Measurements from ENCODE around the gene LMNA.
"Not testable (repeated sequence)": the region's sequence is repeated elsewhere in the genome, so short reads cannot be mapped to it uniquely, and the experiment has no call there.

Gene LMNA

GRCh38 chr1:156157966-156158365, 43.5 kb downstream of the LMNA start:
- in situ Hi-C loops (cut with MboI; ENCODE audit: low sequenced_read_pairs) = loop anchor here (10.0 kb wide), 1 partner anchor 57 kb away; the partner anchor contains the start of gene PMF1

DNA sequence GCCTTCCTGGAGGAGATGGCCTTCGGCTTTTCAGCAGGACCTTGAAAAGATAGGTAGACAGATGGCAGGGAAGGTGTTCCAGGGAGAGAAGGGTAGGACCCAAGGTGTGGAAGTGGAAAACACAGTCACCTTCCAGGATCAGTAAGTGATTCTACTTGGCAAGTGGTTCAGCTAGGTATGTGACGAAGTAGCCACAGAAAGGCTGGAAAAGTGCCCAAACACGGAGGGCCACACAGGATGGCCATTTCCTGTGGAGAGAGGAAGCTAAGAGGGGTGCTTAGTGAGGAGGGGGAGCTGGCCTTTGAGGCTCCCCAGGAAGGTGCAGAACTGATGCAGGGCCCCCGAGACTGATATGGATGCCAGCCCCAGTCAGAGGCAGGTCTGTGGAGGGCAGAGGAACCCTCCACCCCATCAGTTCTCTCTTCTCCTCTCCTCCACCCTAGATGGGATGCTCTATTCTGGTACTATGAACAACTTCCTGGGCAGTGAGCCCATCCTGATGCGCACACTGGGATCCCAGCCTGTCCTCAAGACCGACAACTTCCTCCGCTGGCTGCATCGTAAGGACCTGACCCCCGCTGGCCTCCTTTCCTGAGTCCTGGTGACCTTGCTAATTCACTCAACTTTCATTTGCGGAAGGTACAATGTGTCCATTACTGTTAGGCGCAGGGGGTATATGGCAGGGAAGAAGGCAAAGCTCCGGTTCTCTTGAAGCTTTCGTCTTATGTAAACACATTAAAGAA, 45.7 kb downstream of the LMNA start:
- in situ Hi-C loops (cut with MboI; ENCODE audit: low sequenced_read_pairs) = loop anchor here (10.0 kb wide), 1 partner anchor 55 kb away; the partner anchor contains the start of gene PMF1

GRCh38 chr1:156160743-156161171, 46.2 kb downstream of the LMNA start:
- in situ Hi-C loops (cut with MboI; ENCODE audit: low sequenced_read_pairs) = no loop called here

- in situ Hi-C loops (cut with MboI; ENCODE audit: low sequenced_read_pairs) = no loop called here
Measured at GRCh38 chr1:156162430-156163037, 48.0 kb downstream of the LMNA start.

- in situ Hi-C loops (cut with MboI; ENCODE audit: low sequenced_read_pairs) = no loop called here
Measured at GRCh38 chr1:156163712-156164111, 49.2 kb downstream of the LMNA start.

- in situ Hi-C loops (cut with MboI; ENCODE audit: low sequenced_read_pairs) = no loop called here
Measured at GRCh38 chr1:156164125-156164831, 49.8 kb downstream of the LMNA start.

- in situ Hi-C loops (cut with MboI; ENCODE audit: low sequenced_read_pairs) = no loop called here
Measured at GRCh38 chr1:156165083-156165482, 50.6 kb downstream of the LMNA start.

DNA sequence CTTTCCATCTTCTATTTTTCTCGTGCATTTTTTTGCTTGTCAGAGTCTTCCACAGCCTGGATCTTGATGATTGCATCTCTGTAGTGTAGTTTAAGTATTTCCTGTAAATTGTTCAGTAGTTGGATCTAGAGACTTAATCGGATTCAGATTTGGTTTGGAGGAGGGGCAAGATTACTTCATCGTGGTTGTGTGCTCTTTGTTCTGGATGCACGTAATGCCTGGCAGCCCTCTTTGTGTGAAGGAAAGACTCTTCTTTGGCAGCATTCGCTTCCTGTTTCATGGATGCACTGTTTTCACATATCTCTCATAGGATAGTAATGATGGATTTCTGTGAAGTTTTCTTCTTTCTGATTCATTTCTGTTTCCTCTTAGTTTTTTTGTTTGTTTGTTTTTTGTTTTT, 53.0 kb downstream of the LMNA start:
- in situ Hi-C loops (cut with MboI; ENCODE audit: low sequenced_read_pairs) = no loop called here

DNA sequence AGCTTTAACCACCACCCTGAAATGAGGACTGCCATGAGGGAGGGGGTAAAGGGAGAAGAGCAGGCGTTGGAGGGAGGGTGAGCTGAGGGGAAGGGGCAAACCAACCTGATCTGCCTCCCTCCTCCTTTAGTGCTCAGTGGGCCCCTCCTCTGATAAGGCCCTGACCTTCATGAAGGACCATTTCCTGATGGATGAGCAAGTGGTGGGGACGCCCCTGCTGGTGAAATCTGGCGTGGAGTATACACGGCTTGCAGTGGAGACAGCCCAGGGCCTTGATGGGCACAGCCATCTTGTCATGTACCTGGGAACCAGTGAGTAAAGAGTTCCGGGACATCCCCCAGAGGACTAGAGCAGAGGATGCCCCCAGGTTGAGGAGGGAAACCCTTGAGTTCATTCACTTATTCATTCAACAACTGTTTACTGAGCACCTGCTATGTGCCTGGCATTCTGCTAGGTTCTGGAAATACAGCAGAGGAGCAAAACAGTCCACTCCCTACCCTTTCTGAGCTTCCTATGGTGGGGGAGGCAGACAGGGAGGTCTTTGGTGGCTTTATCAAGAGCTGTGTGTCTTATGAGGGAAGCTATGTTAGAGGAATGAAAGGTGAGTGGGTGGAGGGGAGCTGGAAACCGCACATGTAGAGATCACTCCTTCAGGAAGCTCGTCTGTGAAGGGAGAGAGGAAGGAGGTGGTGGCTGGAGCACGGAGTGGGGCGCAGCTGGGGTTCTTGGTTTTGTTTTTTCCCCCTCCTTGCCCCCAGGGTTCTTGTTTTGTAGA, 58.4 kb downstream of the LMNA start:
- in situ Hi-C loops (cut with MboI; ENCODE audit: low sequenced_read_pairs) = no loop called here

DNA sequence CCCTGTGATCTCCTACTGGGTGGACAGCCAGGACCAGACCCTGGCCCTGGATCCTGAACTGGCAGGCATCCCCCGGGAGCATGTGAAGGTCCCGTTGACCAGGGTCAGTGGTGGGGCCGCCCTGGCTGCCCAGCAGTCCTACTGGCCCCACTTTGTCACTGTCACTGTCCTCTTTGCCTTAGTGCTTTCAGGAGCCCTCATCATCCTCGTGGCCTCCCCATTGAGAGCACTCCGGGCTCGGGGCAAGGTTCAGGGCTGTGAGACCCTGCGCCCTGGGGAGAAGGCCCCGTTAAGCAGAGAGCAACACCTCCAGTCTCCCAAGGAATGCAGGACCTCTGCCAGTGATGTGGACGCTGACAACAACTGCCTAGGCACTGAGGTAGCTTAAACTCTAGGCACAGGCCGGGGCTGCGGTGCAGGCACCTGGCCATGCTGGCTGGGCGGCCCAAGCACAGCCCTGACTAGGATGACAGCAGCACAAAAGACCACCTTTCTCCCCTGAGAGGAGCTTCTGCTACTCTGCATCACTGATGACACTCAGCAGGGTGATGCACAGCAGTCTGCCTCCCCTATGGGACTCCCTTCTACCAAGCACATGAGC, 62.2 kb downstream of the LMNA start:
- in situ Hi-C loops (cut with MboI; ENCODE audit: low sequenced_read_pairs) = no loop called here

DNA sequence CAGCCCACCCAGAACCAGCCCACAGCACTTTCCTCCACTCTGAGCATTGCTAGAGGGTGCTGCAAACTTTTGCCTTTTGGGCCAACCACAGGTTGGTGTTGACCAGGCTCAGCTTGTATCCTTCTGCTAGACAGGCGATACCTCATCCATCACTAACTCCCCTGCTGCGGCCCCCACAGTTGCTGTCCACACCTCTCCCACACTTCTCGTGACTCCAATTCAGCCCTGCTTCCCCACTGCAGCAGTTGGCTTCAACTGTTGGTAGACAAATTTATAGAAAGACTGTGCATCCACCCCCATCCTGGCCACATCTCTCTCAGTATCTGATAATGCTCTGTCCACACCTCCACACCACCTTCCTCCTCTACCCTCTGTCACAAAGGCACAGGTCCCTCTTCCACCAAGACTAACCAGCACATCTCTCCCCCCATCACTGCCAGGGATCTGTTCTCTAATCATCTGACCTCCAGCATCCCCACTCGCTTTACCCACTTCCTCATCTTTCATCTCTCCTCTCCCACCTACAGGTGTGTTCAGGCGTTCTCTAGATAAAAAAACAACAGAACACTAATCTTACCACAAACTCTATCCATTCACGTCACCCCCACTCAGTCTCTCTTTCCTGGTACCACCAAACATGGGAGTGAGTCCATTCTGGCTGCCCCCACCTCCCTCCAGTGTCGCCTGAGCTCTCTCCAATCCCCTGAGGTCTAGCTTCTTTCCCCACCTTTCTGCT, 63.6 kb downstream of the LMNA start:
- in situ Hi-C loops (cut with MboI; ENCODE audit: low sequenced_read_pairs) = no loop called here

- in situ Hi-C loops (cut with MboI; ENCODE audit: low sequenced_read_pairs) = no loop called here
Measured at GRCh38 chr1:156180471-156180870, 66.0 kb downstream of the LMNA start.

GRCh38 chr1:156181391-156181924, 66.9 kb downstream of the LMNA start:
- in situ Hi-C loops (cut with MboI; ENCODE audit: low sequenced_read_pairs) = not testable (repeated sequence)

DNA sequence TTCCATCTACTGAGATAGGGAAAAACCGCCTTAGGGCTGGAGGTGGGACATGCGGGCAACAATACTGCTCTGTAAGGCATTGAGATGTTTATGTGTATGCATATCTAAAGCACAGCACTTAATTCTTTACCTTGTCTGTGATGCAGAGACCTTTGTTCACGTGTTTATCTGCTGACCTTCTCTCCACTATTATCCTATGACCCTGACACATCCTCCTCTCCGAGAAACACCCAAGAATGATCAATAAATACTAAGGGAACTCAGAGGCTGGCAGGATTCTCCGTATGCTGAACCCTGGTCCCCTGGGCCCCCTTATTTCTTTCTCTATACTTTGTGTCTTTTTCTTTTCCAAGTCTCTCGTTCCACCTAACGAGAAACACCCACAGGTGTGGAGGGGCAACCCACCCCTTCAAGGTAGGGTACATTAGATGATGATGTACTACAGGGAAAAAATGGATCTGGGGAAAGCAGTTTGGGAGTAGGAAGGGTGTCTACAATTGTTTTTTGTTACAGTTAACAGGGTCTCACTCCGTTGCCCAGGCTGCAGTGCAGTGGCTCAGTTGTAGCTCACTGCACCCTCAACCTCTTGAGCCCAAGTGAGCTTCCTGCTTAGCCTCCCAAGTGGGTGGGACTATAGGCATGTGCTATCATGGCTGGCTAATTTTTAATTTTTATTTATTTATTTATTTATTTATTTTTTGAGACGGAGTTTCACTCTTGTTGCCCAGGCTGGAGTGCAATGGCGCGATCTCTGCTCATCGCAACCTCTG, 67.7 kb downstream of the LMNA start:
- in situ Hi-C loops (cut with MboI; ENCODE audit: low sequenced_read_pairs) = not testable (repeated sequence)

DNA sequence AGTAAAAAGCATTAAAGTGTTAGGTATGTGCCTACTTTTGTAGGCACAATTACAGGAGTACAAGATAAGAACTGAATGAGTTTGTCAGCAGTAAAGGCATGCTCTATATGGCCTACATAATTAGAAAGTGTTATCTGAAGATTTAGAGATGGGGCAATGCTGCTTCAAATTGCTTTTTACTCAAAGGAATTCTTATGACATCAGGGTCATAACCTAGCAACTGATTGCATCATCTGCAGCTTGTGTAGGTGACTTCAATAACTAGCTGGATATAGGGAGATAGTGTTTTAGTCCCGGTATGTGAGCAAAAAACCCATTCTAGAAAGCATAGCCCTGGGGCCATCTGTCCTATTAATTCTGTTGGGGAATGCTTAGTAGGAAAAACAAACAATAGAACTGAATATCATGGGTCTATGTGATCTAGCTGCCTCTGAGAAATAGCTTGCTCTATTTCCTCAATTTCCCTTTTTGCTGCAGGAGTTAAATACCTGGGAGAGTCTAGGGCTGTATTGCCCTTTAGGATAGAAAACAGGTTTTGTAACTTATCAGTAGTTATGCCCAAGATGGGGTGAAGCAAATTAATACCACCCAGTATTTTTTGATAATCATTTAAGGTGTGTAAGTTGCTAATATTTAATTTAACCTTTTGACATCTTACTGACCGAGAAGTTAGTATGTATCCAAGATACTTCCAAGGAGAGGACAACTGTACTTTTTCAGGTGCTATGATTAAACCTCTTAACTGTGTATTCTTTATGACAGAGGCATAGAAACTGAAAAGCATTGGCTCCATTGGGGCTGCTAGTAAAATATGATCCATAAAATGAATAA, 72.1 kb downstream of the LMNA start:
- in situ Hi-C loops (cut with MboI; ENCODE audit: low sequenced_read_pairs) = not testable (repeated sequence)

Data from HL-60/S4 treated with retinoic acid at 250 ng/mL for 4 days and 3 days (cell line).